Astrocyte (in vitro differentiated cells and primary cell): Measurements from ENCODE around the gene ITGB3BP. TPM values are rescaled to one million over a fixed set of nuclear protein-coding genes. Genes with fewer than 3 reads are reported as not detected.

Experiments
- DNase-seq: peaks from one replicate; pipeline ENCODE4 v3.0.0-alpha.2; 2010; ENCODE audit warnings: low read depth
- FAIRE-seq: peaks from 2 replicates; lab custom pipeline; 2011; peaks lifted over from hg19 to GRCh38; lab: Jason Lieb, UNC
- H2AFZ ChIP-seq: 2 replicates; pipeline ENCODE4 v1.6.0; 2012; ENCODE audit warnings: low read depth, low read length, inconsistent platforms
- H3K27ac ChIP-seq: 2 replicates; pipeline ENCODE4 v1.5.1; 2011; ENCODE audit warnings: low read depth, low read length, inconsistent platforms
- H3K27me3 ChIP-seq: 2 replicates; pipeline ENCODE4 v1.6.0; 2011; ENCODE audit warnings: low read length, inconsistent platforms; ENCODE audit not compliant: insufficient read depth
- H3K36me3 ChIP-seq: 2 replicates; pipeline ENCODE4 v1.5.1; 2011; ENCODE audit warnings: low read length, inconsistent platforms; ENCODE audit not compliant: insufficient read depth
- H3K4me1 ChIP-seq: 2 replicates; pipeline ENCODE4 v1.5.1; 2011; ENCODE audit warnings: low read length, inconsistent platforms; ENCODE audit not compliant: insufficient read depth
- H3K4me2 ChIP-seq: 2 replicates; pipeline ENCODE4 v1.6.0; 2012; ENCODE audit warnings: low read length, inconsistent platforms
- H3K4me3 ChIP-seq: 2 replicates; pipeline ENCODE4 v1.5.1; 2011; ENCODE audit warnings: low read depth, mild to moderate bottlenecking, low read length, inconsistent platforms; ENCODE audit not compliant: insufficient read depth
- H3K79me2 ChIP-seq: 2 replicates; pipeline ENCODE4 v1.6.0; 2012; ENCODE audit warnings: mild to moderate bottlenecking, low read length, inconsistent platforms; ENCODE audit not compliant: insufficient read depth
- H3K9ac ChIP-seq: 2 replicates; pipeline ENCODE4 v1.6.0; 2012; ENCODE audit warnings: mild to moderate bottlenecking, low read length, inconsistent platforms
- H3K9me3 ChIP-seq: 2 replicates; pipeline ENCODE4 v1.5.1; 2012; ENCODE audit warnings: low read depth, mild to moderate bottlenecking, low read length, inconsistent platforms; ENCODE audit not compliant: insufficient read depth
- H4K20me1 ChIP-seq: 2 replicates; pipeline ENCODE4 v1.6.0; 2012; ENCODE audit warnings: low read length, inconsistent platforms; ENCODE audit not compliant: insufficient read depth
- H3K27ac Mint-ChIP-seq: one replicate; pipeline ENCODE4 v1.8.0; 2021; ENCODE audit warnings: mild to moderate bottlenecking, mixed read lengths; ENCODE audit not compliant: unreplicated experiment
- H3K27me3 Mint-ChIP-seq: one replicate; pipeline ENCODE4 v1.8.0; 2021; ENCODE audit warnings: low read depth, mixed read lengths; ENCODE audit not compliant: unreplicated experiment
- H3K36me3 Mint-ChIP-seq: one replicate; pipeline ENCODE4 v1.8.0; 2021; ENCODE audit warnings: low read depth, mixed read lengths; ENCODE audit not compliant: unreplicated experiment
- H3K4me1 Mint-ChIP-seq: one replicate; pipeline ENCODE4 v1.8.0; 2021; ENCODE audit warnings: low read depth, mixed read lengths; ENCODE audit not compliant: unreplicated experiment
- H3K4me3 Mint-ChIP-seq: one replicate; pipeline ENCODE4 v1.8.0; 2021; ENCODE audit warnings: mild to moderate bottlenecking, moderate library complexity, mixed read lengths; ENCODE audit not compliant: unreplicated experiment
- H3K9me3 Mint-ChIP-seq: one replicate; pipeline ENCODE4 v1.8.0; 2021; ENCODE audit warnings: mild to moderate bottlenecking, mixed read lengths; ENCODE audit not compliant: unreplicated experiment
- EZH2 ChIP-seq: IDR thresholded peaks from 2 replicates; pipeline ENCODE4 v1.6.1; 2012; ENCODE audit warnings: mild to moderate bottlenecking, low read length, inconsistent platforms; ENCODE audit not compliant: insufficient read depth
- total RNA-seq: library from RNA; stranded (reverse); gene quantifications from 2 replicates; pipeline ENCODE4 v1.2.1, GENCODE V29; 2021
- TF ChIP-seq, protein P1 (sequence below): IDR thresholded peaks from 2 replicates; pipeline ENCODE4 v1.5.1; 2011; ENCODE audit warnings: low read depth, mild to moderate bottlenecking, inconsistent platforms, low read length, moderate library complexity; ENCODE audit not compliant: insufficient read depth

The ITGB3BP gene
- total RNA-seq, 1 donor from 2014 or later, result 15.6 TPM

DNA sequence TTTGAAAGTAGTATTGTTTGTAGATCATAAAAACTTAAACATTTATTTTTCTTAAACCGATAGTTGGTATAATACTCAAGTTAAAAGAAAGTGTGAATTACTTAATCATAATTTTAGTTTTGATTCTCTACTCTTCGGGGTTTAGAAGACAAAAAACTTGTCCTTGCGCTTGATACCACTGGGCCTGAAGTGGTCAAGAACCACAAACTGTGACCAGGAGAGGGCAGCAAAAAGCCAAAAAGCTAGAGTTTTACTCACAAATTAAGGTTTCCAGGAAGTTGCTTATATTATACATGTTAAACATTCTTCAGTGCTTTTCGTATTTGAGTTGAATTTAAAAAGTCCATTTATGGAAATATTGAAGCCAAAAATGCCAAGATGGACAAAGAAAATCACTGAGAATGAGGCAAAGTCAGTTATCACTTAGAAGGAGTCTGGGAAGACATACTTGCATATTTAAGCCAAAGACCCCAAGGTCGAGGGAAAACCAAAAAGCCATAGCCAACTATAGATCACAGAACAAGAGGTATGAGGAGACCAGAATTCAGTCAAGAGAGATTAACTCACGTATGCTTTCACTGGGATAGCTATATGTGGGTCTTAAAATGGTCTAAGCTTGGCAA is 34.5 kb upstream of the ITGB3BP start:
- Mint-ChIP-seq H3K36me3 (no peaks in the 10 kb centered on the region), H3K9me3 (no peaks in the 10 kb centered on the region), H3K27ac (no peak overlapping the region), H3K4me3 (no peak overlapping the region), H3K4me1 (no peaks in the 10 kb centered on the region), H3K27me3 (no peaks in the 10 kb centered on the region)
- H3K9me3 ChIP-seq, result no peaks in the 10 kb centered on the region
- no peaks in the 10 kb centered on the region for H3K36me3 ChIP-seq
- H3K4me1 ChIP-seq, result no peaks in the 10 kb centered on the region
- H3K9ac ChIP-seq, result no peak overlapping the region
- no peak overlapping the region for H2AFZ ChIP-seq
- H3K27ac ChIP-seq, result no peak overlapping the region
- peak; percentile 9 for FAIRE-seq
- TF ChIP-seq, protein P1, sequence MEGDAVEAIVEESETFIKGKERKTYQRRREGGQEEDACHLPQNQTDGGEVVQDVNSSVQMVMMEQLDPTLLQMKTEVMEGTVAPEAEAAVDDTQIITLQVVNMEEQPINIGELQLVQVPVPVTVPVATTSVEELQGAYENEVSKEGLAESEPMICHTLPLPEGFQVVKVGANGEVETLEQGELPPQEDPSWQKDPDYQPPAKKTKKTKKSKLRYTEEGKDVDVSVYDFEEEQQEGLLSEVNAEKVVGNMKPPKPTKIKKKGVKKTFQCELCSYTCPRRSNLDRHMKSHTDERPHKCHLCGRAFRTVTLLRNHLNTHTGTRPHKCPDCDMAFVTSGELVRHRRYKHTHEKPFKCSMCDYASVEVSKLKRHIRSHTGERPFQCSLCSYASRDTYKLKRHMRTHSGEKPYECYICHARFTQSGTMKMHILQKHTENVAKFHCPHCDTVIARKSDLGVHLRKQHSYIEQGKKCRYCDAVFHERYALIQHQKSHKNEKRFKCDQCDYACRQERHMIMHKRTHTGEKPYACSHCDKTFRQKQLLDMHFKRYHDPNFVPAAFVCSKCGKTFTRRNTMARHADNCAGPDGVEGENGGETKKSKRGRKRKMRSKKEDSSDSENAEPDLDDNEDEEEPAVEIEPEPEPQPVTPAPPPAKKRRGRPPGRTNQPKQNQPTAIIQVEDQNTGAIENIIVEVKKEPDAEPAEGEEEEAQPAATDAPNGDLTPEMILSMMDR, result peak; percentile 72
- no peak for TF ChIP-seq EZH2
- H3K4me2 ChIP-seq, result no peak overlapping the region
- no peaks in the 10 kb centered on the region for H3K27me3 ChIP-seq
- H3K79me2 ChIP-seq, result no peaks in the 10 kb centered on the region
- H4K20me1 ChIP-seq, result no peaks in the 10 kb centered on the region
- DNase-seq, result peak; percentile 6
- no peak overlapping the region for H3K4me3 ChIP-seq

DNA sequence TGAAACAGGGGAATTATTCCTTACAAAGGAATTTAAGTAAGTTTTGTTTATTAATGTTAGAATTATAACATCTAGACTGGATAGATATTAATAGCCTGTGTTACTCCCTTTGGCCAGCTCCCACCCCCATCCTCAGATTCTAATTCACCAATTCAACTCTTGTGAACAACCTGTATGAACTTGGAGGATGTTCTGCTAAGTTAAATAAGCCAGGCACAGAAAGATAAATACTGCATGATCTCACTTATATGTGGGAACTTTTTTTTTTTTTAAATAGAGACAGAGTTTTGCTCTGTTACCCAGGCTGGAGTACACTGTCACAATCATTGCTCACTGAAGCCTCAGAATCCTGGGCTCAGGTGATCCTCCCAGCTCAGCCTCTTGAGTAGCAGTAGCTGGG is 32.5 kb upstream of the ITGB3BP start:
- TF ChIP-seq, protein P1, result no peak
- TF ChIP-seq EZH2, result no peak
- no peak overlapping the region for H3K27ac ChIP-seq
- Mint-ChIP-seq H3K4me1 (no peaks in the 10 kb centered on the region), H3K27ac (no peak overlapping the region), H3K27me3 (no peaks in the 10 kb centered on the region), H3K36me3 (no peaks in the 10 kb centered on the region), H3K4me3 (no peak overlapping the region), H3K9me3 (no peaks in the 10 kb centered on the region)
- no peak overlapping the region for H3K9ac ChIP-seq
- no peaks in the 10 kb centered on the region for H3K27me3 ChIP-seq
- DNase-seq (no peak), FAIRE-seq (no peak)
- H3K9me3 ChIP-seq, result no peaks in the 10 kb centered on the region
- H3K4me3 ChIP-seq, result no peak overlapping the region
- no peaks in the 10 kb centered on the region for H3K36me3 ChIP-seq
- H2AFZ ChIP-seq, result no peak overlapping the region
- no peaks in the 10 kb centered on the region for H3K4me1 ChIP-seq
- H3K79me2 ChIP-seq, result no peaks in the 10 kb centered on the region
- no peak overlapping the region for H3K4me2 ChIP-seq
- H4K20me1 ChIP-seq, result no peaks in the 10 kb centered on the region

DNA sequence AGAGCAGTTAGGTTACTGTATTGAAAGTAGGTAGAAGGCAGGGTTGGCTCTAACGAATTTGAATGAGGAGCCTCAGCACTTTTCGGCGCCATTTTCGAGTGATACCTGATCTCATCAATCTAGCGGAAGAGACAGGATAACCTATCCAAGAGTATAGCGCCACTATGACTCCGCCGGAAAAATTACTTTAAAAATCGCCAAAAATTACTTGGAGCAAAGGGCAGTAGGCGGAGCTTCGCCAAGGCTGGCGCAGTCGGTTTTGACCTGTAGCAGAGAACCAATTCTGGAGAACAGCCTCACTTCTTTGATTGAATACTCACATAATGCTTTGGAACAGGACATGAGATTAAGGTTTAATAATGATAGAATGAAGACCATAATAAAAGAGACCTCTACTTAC is 25.9 kb upstream of the ITGB3BP start:
- TF ChIP-seq, protein P1, result no peak
- TF ChIP-seq EZH2, result no peak
- Mint-ChIP-seq H3K9me3 (no peaks in the 10 kb centered on the region), H3K4me1 (peaks cover 1% of the 10 kb centered on the region), H3K27me3 (no peaks in the 10 kb centered on the region), H3K36me3 (no peaks in the 10 kb centered on the region), H3K27ac (no peak overlapping the region), H3K4me3 (no peak overlapping the region)
- Histone ChIP-seq H3K36me3 (no peaks in the 10 kb centered on the region), H3K4me1 (no peaks in the 10 kb centered on the region), H3K27me3 (no peaks in the 10 kb centered on the region), H3K79me2 (no peaks in the 10 kb centered on the region), H3K27ac (no peak overlapping the region), H4K20me1 (no peaks in the 10 kb centered on the region), H3K4me3 (no peak overlapping the region), H3K9me3 (no peaks in the 10 kb centered on the region), H3K9ac (no peak overlapping the region), H2AFZ (no peak overlapping the region), H3K4me2 (no peak overlapping the region)
- FAIRE-seq, result no peak
- no peak for DNase-seq
